Right renal pelvis (tissue), 4 donors: ENCODE measurements around the gene HPCAL1. TPM values are rescaled to one million over a fixed set of nuclear protein-coding genes. Genes with fewer than 3 reads are reported as not detected.

Experiments
- DNase-seq, 4 donors: peaks; one replicate each; pipeline ENCODE4 v3.0.0-alpha.2; 2013; ENCODE audit warnings: low read depth in 4 of 4, low spot score in 3 of 4, missing footprints in 1 of 4
- polyA plus RNA-seq, 4 donors: library from polyadenylated mRNA; unstranded; fragments of 120-200 nt; gene quantifications; one replicate each; pipeline ENCODE4 v1.2.1, GENCODE V29; 2013; ENCODE audit not compliant: insufficient read length in 4 of 4

The HPCAL1 gene
- polyA plus RNA-seq, 4 donors, result 23.9 to 36.8 (median 31.5) TPM

DNA sequence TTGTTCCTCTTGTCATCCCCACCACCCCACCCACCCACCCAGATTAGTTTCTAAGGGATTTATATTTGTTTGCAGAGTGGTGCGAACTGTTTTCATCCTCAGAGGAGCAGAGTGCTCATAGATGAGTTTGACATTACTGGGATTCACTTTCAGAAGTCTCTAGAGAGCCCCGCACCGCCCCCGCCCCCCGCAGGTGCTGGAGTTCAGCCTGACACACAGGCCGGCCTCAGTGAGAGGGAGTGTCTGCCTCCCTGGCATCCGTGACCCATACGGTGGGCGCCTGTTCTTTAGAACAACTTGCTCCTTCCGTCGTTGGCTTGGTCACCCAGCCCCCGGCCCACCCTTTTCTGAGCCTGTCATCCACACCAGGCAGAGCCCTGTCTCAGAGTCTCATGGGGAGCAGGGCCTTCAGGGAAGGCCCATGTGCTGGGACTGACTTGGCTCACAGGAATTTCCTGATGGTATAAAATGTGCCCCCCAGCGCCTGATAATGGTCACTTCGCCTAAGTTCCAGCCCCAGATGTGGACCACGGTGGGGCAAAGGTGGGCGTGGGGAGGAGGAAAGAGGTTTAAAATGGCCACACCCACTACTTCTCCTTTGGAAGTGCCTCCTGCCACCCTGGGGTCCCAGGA, 44.3 kb downstream of the HPCAL1 start:
- no peak for DNase-seq

GRCh38 chr2:10347562-10347948, 44.9 kb downstream of the HPCAL1 start:
- DNase-seq, result peak in 2 of 4 donors; percentile 33 to 36

- no peak for DNase-seq
Measured at GRCh38 chr2:10348891-10349290, 46.2 kb downstream of the HPCAL1 start.

- no peak for DNase-seq
Measured at GRCh38 chr2:10350761-10351160, 48.1 kb downstream of the HPCAL1 start.

DNA sequence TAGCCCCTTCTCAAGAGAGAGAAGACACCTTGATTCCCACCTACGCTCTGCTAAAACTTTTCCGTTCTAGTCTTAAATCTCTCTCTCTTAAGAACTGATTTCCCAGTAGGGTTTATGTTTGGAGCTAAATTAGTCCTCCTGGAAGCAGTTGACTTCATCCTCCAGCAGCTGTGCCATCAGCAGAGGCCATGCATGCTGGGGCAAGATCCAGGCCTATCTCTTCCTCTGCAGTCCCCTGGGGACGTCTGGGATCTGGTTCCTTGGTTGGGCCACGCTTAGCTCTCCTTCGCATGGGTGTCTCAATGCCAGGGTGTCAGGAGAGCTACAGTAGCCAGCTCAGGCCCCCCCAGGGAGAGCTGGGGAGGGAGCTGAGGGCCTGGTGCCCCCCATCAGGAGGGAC, 49.7 kb downstream of the HPCAL1 start:
- no peak for DNase-seq

- DNase-seq, result no peak
Measured at GRCh38 chr2:10352972-10353371, 50.3 kb downstream of the HPCAL1 start.

- no peak for DNase-seq
Measured at GRCh38 chr2:10353931-10354330, 51.2 kb downstream of the HPCAL1 start.

- DNase-seq, result no peak
Measured at GRCh38 chr2:10354399-10354798, 51.7 kb downstream of the HPCAL1 start.

- DNase-seq, result no peak
Measured at GRCh38 chr2:10355471-10356438, 53.1 kb downstream of the HPCAL1 start.

GRCh38 chr2:10356439-10356811, 53.7 kb downstream of the HPCAL1 start:
- DNase-seq, result no peak

DNA sequence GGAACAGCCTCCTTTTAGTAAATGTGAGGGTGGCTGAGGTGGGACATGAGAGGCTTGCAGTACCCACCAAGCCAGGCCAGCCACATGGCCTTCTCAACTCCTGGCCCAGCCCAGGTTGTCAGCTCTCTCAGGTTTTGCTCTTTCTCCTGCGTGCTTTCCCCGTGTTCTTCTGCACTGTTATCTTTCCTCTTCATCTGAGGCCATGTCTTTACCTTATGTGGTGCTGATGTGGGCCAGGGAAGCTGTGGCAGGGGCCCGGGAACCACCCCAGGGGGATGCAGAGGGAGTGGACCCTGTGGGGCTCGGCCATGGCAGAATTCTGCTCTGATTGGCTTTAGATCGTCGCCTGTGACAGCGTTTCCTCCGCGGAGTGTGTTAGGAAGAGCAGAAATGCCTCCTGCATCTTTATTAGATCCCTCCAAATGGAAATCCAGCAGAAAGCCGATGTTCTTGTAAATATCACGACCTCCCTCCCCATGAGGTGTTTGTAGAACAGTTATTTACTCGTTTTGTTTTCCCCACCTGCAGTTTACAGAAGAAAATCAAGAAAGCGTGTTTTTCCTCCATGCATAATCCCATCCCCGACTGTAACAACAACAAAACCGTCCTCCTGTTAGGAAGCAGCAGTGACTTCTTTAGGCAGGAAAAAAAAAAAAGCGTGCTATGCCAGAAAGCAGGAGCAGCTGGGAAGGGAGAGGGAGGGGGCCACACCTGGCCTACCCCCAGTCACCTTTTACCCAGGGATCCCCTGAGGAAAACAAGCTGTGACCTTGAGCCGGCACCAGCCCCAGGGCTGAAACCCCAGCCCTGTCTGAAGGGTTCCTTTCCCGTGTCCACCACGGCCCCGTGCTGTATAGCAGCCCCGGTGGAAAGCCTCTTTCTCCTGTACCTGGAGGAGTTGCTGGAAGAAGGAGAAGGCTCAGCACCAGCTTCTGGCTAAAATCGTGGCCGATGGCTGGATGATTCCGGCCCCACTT, 54.8 kb downstream of the HPCAL1 start:
- DNase-seq, result no peak

GRCh38 chr2:10359246-10359645, 56.5 kb downstream of the HPCAL1 start:
- no peak for DNase-seq

GRCh38 chr2:10359731-10360329, 57.1 kb downstream of the HPCAL1 start:
- no peak for DNase-seq

- no peak for DNase-seq
Measured at GRCh38 chr2:10360460-10360849, 57.8 kb downstream of the HPCAL1 start.

GRCh38 chr2:10360850-10361588, 58.3 kb downstream of the HPCAL1 start:
- DNase-seq, result no peak

DNA sequence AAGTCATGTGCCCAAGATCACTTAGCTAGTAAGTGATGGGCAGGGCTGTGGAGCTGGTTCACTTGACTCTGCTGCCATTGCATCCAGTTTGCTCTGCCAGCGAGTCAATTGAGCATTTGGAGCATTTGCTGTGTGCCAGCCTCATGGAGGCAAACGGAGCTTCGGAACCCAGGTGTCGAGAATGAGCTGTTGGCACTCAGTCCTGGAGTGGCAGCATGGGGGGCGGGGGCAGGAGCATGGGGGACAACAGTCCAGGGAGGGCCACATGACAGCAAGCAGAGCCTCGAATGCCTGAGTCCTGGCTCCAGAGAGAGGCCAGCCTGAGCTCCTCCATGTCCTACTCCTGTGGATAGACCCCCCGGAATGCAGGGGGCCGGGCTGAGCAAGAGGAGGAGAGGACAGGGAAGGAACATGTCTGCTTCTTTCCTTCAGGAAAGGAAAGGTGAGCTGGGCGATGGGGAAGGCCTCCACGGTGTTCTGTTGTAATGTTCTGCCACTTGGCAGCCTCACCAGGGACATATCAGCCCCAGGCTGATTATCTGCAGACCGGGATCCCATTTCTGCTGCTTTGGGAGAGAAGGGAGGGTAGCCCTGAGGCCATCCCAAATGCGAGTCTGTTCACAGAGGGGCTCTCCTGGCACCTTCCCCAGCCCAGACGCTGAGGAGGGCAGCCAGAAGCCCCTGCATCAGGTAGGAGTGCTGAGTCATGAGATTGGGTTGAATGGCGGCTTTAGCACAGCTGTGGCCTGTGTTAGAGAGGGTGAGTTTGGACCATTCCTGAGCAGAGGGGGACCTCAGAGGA, 59.6 kb downstream of the HPCAL1 start:
- DNase-seq, result no peak

GRCh38 chr2:10362898-10363454, 60.3 kb downstream of the HPCAL1 start:
- no peak for DNase-seq

GRCh38 chr2:10363861-10364610, 61.3 kb downstream of the HPCAL1 start:
- DNase-seq, result no peak
